Astrocyte of the cerebellum (primary cell): ENCODE results near the gene GASK1B.

Source experiments
- DNase-seq: peaks from one replicate; pipeline ENCODE4 v3.0.0-alpha.2; 2011; ENCODE audit warnings: low read depth
- H3K4me3 ChIP-seq: 2 replicates; pipeline ENCODE4 v1.5.1; 2011; ENCODE audit warnings: mild to moderate bottlenecking, low read depth, low read length, moderate library complexity
- CTCF ChIP-seq: IDR thresholded peaks from 2 replicates; pipeline ENCODE4 v1.5.1; 2012; ENCODE audit warnings: low read length, low read depth, moderate library complexity, mild to moderate bottlenecking; ENCODE audit errors: missing control alignments
- in situ Hi-C: cut with HindIII; loops from 2 replicates; pipeline ENCODE4 v1.10.0; 2017; ENCODE audit warnings: low sequenced_read_pairs

Gene GASK1B

DNA sequence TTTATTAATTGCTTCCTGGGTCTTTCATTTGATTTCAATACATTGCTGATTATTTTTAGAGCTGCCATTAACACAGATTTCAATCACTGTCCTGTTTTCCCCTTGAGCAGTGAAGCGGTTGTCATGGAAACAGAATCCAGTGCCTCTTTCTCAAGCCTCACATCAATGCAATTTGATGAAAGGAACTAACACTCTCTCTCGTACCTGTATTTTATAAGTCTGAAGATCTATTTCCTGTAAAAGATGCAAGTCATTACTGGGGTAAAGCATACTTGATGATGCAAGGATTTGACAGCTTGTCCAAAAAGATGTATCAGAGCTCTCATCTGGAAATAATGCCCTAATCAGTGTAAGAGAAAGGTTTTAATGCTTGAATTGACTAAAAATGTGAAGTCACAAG lies 17.9 kb upstream of the GASK1B start:
- H3K4me3 ChIP-seq: no peak overlapping the region
- no peak for DNase-seq
- no peak for TF ChIP-seq CTCF
- in situ Hi-C loops: no loop called here

GRCh38 chr4:158189422-158189821 lies 16.6 kb upstream of the GASK1B start:
- TF ChIP-seq CTCF: no peak
- no peak overlapping the region for H3K4me3 ChIP-seq
- in situ Hi-C loops: no loop called here
- DNase-seq: no peak

DNA sequence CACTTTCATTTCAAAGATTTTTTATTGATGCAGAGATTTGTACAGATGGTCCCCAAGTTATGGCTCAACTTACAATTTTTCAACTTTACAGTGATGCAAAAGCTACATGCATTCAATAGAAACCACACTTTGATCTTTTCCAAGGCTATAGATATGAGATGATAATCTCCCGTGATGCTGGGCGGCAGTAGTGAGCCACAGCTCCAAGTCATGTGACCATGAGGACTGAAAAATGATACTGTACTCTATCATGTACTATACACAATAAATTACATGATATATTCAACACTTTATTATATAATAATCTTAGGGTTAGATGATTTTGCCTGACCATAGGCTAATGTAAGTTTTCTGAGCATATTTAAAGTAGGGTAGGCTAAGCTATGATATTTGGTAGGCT lies 14.0 kb upstream of the GASK1B start:
- no peak overlapping the region for H3K4me3 ChIP-seq
- no peak for DNase-seq
- in situ Hi-C loops: no loop called here
- TF ChIP-seq CTCF: no peak

DNA sequence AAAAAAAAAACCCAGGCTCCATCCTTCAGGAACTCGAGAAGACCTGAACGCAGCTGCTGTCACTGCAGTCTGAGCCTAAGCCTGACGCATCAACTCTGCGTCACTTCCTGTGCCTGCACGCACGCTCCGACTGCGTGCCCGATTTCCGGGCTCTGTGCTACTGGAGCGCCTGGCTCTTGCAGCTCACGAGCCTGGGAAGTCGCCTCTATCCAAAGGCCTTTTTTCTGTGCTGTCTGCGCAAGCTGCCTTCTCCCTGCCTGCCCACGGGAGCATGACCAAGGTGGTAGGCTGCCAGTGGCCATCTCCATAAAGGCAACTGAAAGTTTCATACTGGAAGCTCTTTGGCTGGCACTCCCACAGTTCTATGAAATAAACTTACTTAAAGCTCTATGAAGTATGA lies 9.9 kb upstream of the GASK1B start:
- H3K4me3 ChIP-seq: no peak overlapping the region
- no peak for DNase-seq
- in situ Hi-C loops: no loop called here
- no peak for TF ChIP-seq CTCF

GRCh38 chr4:158181906-158182305 lies 9.1 kb upstream of the GASK1B start:
- H3K4me3 ChIP-seq: no peak overlapping the region
- no peak for TF ChIP-seq CTCF
- in situ Hi-C loops: no loop called here
- DNase-seq: no peak

GRCh38 chr4:158179465-158179864 lies 6.6 kb upstream of the GASK1B start:
- TF ChIP-seq CTCF: no peak

DNA sequence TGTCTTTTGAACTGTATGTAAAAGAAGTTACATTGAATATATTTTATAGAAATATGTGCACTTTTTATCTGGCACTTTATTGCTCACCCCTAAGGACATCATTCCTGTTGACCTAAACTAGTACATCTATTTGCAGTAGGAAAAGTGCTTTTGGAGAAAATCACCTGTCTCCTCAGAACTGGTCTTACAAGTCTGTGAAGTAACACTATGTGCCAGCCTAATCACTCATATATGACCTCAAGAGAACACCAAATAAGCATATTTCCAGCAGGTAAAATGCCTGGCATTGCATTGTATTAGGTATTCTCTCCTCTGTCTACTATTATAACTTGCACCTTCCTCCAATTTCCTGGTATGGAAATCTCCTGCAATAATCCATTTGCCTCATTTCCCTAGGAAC lies 4.0 kb upstream of the GASK1B start:
- no peak overlapping the region for H3K4me3 ChIP-seq
- no peak for DNase-seq
- in situ Hi-C loops: no loop called here
- TF ChIP-seq CTCF: no peak

More at GRCh38 chr4:158179465-158179864, 6.6 kb upstream of the GASK1B start:
- H3K4me3 ChIP-seq: no peak overlapping the region
- no peak for DNase-seq
- in situ Hi-C loops: no loop called here
